G401.6 (cell line): Measurements from ENCODE around the gene ZC3H14.
"Not testable (repeated sequence)": the region's sequence is repeated elsewhere in the genome, so short reads cannot be mapped to it uniquely, and the experiment has no call there.

ENCODE experiments used
- FAIRE-seq: peaks from 2 replicates; lab custom pipeline; 2012; peaks lifted over from hg19 to GRCh38; lab: Jason Lieb, UNC

The ZC3H14 gene, protein sequence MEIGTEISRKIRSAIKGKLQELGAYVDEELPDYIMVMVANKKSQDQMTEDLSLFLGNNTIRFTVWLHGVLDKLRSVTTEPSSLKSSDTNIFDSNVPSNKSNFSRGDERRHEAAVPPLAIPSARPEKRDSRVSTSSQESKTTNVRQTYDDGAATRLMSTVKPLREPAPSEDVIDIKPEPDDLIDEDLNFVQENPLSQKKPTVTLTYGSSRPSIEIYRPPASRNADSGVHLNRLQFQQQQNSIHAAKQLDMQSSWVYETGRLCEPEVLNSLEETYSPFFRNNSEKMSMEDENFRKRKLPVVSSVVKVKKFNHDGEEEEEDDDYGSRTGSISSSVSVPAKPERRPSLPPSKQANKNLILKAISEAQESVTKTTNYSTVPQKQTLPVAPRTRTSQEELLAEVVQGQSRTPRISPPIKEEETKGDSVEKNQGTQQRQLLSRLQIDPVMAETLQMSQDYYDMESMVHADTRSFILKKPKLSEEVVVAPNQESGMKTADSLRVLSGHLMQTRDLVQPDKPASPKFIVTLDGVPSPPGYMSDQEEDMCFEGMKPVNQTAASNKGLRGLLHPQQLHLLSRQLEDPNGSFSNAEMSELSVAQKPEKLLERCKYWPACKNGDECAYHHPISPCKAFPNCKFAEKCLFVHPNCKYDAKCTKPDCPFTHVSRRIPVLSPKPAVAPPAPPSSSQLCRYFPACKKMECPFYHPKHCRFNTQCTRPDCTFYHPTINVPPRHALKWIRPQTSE

DNA sequence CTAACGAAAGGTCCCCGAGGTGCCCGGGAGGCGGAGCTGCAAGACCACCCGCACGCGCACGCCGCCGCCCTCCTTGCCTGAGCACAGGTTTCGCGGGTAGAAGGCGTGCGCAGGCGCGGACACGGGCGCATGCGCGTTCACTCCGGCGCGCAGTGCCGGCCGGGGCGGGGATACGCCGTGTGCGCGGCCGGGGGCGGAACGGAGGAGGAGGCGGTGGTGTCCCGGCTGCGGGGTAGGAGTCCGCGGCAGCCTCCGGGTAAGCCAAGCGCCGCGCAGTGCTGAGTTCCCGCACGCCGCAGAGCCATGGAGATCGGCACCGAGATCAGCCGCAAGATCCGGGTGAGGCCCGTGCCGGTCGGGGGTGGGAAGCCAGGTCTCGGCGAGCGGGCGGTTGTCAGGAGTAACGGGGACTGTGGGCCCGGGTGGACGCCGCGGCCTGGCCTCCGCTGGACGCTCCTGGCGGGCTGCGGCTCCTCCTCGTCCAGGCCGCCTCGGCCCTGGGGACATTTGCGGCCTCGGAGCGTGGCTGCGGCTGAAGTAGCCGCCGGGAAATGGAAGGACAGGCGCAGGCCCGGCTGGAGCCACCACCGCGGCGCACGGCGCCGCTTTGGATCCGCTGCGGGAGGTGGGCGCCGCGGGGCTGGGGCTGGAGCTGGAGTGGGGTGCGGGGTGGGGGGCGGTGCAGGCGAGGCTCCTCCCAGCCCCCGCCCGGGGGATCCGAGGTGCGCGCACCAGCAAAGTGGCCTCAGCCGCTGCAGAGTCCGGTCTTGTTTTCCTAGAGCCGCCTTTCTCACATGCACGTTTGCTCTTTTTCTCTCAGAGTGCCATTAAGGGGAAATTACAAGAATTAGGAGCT lies at the start of gene ZC3H14:
TSS of gene ZC3H14 (plus strand) at position 207 of the 856 bp plus-strand sequence. CDS start at position 304, 97 bp downstream.
- no peak for FAIRE-seq

GRCh38 chr14:88515499-88516221 lies 47.2 kb upstream of the ZC3H14 start:
- no peak for FAIRE-seq

GRCh38 chr14:88516861-88517357 lies 45.9 kb upstream of the ZC3H14 start:
- FAIRE-seq, result no peak

DNA sequence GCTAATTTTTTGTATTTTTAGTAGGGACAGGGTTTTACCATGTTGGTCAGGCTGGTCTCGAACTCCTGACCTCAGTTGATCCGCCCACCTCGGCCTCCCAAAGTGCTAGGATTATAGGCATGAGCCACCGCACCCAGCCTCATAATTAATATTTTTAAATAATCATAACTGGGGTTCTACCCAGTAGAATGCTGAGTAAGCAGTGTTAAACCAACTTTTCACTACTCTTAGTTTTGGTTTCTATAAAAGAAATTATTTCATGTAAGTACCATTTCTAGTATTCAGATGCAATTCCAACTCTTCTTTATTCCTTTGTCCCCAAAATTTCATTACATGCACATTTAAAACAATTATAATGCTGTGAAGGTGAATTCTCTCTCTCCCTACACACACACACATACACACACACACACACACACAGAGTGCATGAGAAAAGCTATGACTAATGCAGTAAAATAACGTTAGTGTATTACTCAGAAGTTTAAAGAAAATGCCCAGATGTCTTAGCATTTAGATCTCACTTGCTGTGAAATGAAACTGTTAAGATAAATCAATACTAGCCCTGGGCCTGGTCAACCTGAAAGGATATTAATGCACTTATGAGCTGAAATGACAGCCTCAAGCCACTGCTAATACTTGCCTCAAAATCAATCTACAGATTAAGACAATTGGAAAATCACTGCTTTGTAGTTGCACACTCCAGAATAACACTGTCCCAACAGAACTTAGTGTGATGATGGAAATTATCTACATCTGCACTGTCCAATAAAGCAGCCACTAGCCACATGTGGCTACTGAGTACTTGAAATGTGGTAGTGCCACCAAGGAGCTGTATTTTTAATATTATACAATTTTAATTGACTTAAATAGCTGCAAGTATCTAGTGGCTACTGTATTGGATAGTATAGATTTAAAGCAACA lies 44.0 kb upstream of the ZC3H14 start:
- no peak for FAIRE-seq

DNA sequence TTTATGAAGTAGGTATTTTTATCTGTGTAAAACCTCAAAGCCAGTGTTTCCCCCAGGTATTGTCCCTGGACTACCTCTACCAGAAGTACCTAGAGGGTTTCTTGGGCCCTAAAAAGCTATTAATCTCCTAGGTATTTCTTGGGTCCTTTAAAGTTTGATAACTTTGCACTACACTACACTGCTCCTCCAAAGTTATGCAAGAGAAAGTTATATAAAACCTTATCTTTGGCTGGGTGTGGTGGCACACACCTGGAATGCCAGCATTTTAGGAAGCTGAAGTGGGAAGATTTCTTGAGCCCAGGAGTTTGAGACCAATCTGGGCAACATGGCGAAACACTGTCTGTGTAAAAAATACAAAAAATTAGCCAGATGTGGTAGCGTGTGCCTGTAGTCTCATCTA lies 42.9 kb upstream of the ZC3H14 start:
- FAIRE-seq, result no peak

- FAIRE-seq, result no peak
These were observed 41.0 kb upstream of the ZC3H14 start for GRCh38 chr14:88521818-88522217.

GRCh38 chr14:88522393-88522792 lies 40.4 kb upstream of the ZC3H14 start:
- no peak for FAIRE-seq

DNA sequence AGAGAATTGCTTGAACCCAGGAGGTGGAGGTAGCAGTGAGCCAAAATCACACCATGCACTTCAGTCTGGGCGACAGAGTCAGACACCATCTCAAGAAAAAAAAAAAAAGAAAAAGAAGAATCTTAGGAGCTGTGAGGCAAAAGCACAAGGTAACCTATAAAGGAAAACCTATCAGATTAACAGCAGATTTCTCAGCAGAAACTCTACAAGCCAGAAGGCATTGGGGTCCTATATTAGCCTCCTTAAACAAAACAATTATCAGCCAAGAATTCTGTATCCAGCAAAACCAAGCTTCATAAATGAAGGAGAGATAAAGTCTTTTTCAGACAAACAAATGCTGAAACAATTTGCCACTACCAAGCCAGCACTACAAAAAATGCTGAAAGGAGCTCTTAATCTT lies 32.9 kb upstream of the ZC3H14 start:
- not testable (repeated sequence) for FAIRE-seq

DNA sequence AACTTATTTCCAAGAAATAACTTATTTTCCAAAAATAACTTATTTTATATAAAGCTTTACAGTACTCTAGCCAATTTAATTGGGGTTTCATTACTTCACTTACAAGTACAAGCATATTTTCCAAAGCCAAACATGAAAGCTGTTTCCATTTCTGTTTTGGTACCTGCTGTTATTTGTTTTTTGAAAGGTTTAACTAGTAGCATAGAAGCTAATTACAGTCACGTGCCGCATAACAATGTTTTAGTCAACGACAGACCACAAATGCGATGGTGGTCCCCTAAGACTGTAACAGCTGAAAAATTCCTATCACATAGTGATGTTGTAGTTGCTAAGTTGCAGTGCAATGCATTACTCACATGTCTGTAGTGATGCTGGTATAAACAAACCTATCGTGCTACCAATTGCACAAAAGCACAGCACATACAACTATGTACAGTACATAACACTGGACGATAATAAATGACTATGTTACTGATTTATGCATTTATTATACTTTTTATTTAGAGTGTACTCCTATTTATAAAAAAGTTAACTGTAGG lies 29.7 kb upstream of the ZC3H14 start:
- no peak for FAIRE-seq

- FAIRE-seq, result no peak
These were observed 27.7 kb upstream of the ZC3H14 start for GRCh38 chr14:88535149-88535548.

DNA sequence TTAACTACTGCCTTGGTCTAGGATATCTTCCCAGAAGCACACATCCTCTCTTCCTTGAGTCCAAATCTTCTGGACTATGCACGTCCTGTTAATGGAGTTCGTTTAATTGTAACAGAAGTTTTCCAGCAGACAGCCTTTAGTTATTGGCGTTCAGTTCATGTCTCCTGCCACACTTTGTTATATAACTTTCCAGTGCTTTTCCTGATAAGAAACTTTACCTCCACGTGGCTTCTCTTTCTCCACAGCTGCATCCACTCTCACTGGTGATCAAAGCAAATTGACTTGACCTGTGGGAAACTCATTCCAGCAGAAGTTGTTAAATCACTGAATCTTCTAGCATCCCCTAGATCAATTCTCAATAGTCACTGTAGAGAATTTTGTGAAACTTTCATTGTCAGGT lies 27.0 kb upstream of the ZC3H14 start:
- FAIRE-seq, result no peak

DNA sequence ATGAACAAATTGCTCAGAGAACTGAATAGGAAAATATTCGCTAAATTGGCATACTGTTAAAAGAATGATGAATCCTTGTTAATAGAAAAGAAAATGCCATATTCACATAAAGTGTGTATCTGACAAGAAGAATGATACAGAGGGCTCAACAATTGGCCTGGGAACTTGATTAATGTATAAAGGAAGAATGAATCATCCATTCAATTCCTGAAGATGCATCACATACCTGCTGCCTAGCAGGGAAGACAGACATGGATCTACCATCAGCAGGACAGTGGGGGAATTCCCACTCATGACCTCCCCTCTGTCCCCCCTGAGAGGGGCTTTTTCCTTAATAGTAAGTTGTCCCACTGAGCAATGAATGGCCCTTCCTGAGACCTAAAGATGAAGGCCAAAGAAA lies 21.5 kb upstream of the ZC3H14 start:
- no peak for FAIRE-seq

GRCh38 chr14:88542857-88543795 lies 19.7 kb upstream of the ZC3H14 start:
- FAIRE-seq, result no peak

DNA sequence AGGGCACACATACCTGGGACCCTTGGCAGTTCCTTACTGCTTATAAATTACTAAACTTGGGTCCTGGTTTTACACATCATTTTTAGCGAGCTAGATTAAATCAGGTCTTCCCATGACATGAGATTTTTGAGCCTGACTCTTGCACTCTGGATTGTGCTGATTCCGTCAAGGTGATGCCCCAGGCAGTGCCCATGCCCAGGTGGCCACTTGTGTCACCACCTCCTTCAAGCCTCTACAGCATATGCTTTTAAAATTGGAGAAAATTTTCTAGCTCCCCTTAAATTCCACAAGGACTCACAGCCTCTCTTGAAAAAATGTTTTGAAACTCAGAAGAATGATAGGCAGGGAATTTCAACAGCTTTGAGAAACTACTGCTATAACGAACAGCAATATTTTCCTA lies 17.6 kb upstream of the ZC3H14 start:
- FAIRE-seq, result no peak

- no peak for FAIRE-seq
These were observed 16.0 kb upstream of the ZC3H14 start for GRCh38 chr14:88546621-88547385.

DNA sequence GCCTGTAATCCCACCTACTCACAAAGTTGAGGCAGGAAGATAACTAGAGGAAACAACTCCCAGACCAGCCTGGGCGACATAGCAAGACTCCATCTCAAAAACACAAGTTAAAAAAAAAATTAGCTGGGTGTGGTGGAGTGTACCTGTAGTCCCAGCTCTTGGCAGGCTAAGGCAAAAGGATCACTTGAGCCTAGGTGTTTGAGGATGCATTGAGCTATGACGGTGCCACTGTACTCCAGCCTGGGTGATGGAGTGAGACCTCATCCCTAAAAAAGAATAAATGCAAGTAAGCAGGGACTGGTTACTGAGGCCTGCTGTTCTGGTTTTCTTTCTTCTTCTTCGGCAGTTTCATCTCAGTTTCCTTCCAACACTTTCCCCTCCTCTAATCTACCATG lies 15.5 kb upstream of the ZC3H14 start:
- FAIRE-seq, result no peak

DNA sequence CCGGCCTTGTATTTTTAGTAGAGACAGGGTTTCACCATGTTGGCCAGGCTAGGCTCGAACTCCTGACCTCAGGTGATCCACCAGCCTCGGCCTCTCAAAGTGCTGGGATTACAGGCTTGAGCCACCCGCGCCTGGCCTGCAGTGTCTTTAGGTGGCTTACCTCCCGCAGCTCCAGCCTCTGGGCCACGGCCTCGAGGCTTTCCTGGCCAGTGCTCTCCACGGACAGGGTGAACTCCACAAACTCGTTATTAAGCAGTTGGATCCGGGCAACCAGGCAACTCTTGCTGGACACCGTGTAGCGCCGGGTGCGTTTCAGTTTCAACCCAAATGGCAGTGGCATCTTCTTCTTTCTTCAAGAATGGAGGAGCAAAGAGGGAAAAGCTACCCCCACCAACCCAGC lies 12.8 kb upstream of the ZC3H14 start:
- no peak for FAIRE-seq

DNA sequence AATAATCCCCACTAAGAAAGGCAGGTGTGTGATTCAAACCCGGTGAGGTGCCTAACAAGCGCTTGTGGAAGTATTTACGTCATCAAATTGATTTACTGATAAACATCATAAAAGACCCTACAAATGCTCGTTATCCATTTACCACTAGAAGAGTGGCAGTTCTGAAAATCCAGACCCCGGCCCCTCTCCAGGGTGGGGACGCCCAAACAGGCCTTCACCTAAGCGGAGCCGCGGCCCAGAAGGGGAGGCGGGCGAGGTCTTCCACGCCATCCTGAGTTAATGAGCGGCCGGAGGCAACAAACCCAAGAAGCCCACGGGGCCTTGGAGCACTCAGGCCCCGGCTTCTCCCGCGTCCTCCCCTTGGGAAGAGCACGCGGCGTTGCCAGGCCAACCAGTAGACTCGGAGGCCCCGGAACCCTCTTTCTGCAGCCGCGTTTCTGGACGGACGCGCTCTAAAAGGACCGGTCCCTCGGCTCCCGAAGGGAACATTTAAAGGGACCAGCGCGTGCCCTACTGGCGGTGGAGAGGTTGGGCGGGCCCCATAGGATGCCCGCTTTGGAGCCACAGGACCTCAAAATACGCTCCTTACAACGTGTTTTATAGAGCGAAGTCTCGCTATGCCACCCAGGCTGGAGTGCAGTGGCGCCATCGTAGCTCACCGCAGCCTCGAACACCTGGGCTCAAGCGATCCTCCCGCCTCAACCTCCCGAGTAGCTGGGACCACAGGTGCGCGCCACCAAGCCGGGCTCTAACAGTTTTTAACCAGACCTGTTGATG lies 11.6 kb upstream of the ZC3H14 start:
- no peak for FAIRE-seq
